CD4-positive, alpha-beta T cell treated with Interleukin-17A for 1 hour (primary cell): Measurements from ENCODE around the gene TRIO.

Source experiments
- DNase-seq: peaks from one replicate; pipeline ENCODE4 v3.0.0-alpha.2; 2020

Gene TRIO

GRCh38 chr5:14123974-14124482 is 19.1 kb upstream of the TRIO start:
- no peak for DNase-seq

GRCh38 chr5:14125262-14125661 is 17.9 kb upstream of the TRIO start:
- DNase-seq: no peak

DNA sequence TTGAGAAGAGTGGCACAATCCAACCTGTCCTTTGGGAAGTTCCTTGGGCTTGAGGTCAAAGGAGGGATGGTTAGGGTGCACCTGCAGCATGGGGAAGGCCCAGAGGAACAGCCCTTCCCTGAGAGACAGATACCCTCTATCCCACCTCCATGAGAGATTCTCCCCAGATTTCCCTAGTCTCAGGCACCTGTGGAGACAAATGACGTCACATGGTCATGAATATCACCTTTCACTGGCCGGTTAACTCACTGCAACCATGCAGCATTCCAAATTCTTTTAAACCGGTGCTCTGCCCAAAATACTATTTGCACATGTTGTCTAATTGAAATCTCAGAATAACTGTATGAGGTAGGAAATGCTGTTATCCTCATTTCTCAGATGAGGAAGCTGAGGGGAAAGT is 15.6 kb upstream of the TRIO start:
- no peak for DNase-seq

DNA sequence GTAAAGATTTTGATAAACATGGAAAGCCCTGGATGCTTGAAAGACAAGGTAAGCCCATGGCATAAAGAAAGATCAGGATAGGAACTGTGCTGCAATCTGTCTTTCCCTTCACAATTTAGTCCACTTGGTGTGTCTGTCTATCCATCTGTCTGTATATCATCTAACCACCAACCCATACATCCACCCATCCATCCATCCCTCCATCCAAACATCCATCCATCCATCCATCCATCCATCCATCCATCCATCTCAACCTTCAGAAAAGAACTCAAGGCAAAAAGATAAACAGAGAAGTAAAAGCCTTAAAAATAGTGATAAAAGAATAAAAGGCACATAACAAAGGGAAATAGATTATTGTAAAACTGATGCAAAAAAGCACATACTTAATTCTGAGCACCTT is 15.1 kb upstream of the TRIO start:
- no peak for DNase-seq

- DNase-seq: no peak
Observed at GRCh38 chr5:14129123-14129522, 14.0 kb upstream of the TRIO start.

DNA sequence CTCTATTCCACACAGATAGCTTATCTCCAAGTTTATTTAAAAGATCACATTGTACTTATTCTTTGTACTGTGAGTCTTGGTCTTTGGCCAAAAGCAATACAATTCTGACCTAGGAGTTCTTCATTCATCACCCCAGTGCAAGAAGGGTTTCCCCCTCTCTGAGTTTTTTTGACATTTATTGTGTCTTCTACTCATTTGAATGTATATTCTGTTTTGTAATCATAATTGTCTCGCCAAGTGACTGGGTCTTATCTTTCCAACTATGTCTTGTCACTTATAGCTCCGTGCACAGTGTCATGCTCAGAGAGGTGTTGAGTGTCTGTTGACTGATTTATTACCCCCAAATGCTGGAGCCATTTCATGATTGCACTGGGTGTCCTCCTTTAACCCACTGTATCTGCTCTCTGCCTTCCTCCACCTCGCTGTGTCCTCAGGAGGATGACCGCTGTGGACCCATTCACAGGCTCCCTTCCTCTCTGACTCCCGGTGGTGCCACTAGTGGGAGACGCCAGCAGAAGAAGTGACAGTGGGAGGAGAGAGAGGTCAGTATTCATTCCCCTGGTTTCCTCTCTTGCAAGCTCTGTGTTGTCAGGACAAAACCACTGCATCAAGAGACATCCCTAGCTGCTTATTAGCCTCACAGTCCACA is 11.2 kb upstream of the TRIO start:
- no peak for DNase-seq

DNA sequence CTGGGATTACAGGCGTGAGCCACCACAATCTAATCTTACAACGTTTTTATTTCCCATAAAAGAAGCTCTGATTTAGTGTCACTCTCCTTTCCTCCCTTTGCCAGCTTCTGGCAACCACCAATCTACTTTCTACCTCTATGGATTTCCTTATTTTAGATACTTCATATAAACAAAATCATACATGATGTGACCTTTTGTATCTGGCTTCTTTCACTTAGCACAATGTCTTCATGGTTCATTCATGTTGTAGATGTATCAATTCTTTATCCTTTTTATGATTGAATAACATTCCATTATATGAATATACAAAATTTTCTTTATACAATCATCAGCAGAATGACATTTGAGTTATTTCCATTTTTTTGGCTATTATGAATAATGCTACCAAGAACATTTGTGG is 9.7 kb upstream of the TRIO start:
- no peak for DNase-seq

- no peak for DNase-seq
Observed at GRCh38 chr5:14134083-14134482, 9.1 kb upstream of the TRIO start.

GRCh38 chr5:14134771-14135170 is 8.4 kb upstream of the TRIO start:
- DNase-seq: no peak

DNA sequence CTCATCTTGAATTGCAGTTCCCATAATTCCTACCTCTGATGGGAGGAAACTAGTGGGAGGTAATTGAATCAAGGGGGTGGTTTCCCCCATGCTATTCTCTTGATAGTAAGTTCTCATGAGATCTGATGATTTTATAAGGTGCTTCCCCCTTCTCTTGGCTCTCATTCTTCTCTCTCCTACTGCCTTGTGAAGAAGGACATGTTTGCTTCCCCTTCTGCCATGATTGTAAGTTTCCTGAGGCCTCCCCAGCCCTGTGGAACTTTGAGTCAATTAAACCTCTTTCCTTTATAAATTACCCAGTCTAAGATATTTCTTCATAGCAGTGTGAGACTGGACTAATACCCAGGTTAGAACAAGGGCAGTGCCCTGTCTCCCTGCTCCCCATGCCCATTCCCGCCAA is 7.5 kb upstream of the TRIO start:
- DNase-seq: no peak

- DNase-seq: no peak
Observed at GRCh38 chr5:14136228-14136627, 6.9 kb upstream of the TRIO start.

- DNase-seq: no peak
Observed at GRCh38 chr5:14138608-14139540, 4.3 kb upstream of the TRIO start.

DNA sequence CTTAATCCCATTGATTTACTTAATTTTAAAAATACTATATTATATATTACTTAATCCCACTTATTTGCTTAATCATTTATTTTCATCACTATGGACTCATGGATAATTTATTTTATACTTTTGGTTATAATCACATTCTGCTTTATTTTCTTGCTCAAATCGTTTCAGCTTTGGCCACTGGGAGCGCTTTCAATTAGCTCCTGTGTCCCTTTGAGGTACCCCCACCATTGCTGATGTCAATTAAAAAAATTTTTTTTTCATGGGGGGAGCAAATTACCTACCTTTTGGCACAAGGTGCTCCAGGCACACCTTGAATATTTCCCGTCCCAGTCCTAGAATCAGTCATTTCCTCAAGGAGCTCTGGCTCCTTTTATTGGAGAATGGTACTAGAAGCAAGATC is 1.4 kb upstream of the TRIO start:
- no peak for DNase-seq

GRCh38 chr5:14142202-14142826 is 828 bp upstream of the TRIO start:
- DNase-seq: no peak

GRCh38 chr5:14143546-14143840 is 351 bp downstream of the TRIO start:
- no peak for DNase-seq

DNA sequence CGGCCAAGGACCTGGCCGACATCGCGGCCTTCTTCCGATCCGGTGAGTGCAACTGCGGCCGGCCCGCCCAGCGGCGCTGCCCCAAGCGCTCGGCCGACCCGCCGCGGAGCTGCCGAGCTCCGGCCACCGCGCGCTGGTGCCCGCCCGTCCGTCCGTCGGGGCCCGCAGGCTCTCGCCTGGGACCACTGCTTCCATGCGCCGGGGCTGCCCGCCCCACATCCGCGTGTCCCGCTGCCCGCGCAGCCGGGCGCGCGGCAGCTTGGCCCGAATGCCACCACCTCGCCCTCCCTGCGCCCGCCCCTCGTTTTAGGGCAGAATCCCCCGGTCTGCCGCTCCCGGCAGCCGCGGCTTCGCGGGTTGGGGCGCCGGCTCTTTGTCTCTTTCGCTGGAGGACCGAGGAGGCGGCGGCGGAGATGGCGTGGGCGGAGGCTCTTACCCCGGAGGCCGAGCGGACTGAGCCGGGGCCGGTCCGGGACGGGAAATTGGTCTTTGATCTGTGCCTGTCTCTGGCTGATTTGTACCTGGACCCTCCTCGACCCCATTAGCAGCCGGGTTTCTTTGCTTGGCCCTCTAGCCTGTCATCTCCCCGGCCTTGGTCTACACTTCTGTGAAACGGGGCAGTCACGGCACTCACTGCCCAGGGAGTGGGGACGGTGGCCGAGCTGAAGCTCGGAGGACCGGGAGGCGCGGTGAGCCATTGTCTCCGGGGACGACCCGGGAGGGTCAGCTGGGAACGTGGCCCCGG is 871 bp downstream of the TRIO start:
- peak; percentile 18 for DNase-seq

DNA sequence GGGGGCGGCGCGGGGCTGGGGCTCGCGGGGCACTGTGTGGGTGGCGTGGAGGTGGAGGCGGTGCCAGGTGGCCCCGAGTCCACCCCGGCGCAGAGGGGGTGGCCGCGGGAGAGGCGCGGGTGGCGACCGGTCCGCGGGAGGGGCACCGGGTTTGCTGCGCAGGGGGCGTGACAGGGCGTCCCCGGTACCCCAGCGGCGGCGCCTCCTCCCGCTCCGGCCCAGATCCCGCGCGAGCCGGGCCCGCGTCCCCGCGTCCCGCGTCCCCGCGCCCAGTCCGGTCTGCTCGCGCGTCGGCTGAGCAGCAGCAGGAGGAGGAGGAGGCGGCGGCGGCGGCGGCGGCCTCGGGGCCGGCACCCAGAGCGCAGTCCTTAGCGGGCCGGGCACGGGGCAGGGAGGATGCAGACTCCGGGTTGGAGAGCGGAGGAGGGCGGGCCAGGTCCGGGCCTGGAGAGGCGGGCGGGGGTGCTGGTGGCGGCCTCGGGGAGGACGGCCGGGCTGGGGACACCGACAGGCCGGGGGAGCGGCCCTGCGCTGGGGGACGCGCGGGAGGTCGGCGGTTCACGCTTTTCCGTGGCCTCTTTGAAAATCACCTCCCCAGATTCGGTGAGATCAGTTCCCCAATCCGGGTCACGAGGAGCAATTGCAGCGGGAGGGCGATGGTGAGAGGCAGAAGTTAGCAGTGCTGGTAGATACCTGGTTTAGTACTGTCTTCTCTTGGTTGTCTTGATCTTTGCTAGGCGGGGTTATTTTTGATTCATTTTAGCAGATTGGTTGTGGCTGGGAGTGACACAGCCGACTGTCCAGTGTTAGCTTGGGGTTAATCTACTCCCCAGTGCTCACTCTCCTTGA is 1.7 kb downstream of the TRIO start:
- DNase-seq: peak; percentile 50

- no peak for DNase-seq
Observed at GRCh38 chr5:14145435-14146334, 2.5 kb downstream of the TRIO start.

- DNase-seq: no peak
Observed at GRCh38 chr5:14146725-14147124, 3.6 kb downstream of the TRIO start.

DNA sequence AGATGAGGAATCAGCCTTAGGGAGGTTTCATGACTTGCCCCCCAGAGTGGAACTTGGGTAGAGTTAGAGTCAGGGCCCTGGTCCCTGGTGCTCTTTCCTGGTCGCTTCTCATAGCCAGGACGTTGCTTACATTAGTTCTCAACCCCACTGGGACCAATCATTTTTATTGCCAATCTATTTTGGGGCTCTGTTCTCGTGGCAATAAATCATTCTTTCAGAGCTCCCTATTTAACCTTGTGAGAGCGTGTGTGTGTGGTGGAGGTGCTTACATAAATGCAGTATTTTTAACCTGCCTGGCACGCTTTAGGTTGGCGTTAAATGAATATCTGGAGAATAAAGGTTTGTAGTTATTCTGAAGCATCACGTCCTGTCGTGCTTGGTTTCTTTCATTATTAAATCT is 4.1 kb downstream of the TRIO start:
- DNase-seq: no peak

- DNase-seq: no peak
Observed at GRCh38 chr5:14148483-14148882, 5.3 kb downstream of the TRIO start.
